Measurements from ENCODE around the gene RPL15.

GRCh38 chr3:23900744-23901143 is 16.2 kb upstream of the RPL15 start:
- TF ChIP-seq CTCF (IDR thresholded peaks at IDR 0.05; ENCODE audit: low read length) (no peak), EZH2 (optimal IDR thresholded peaks at IDR 0.05; ENCODE audit: low read depth, low read length) (no peak)
